Adrenal gland (tissue), 12 donors: ENCODE measurements around the gene TRIM73. TPM values are rescaled to one million over a fixed set of nuclear protein-coding genes. Genes with fewer than 3 reads are reported as not detected.
A peak's percentile ranks its signal among the peaks of the same experiment; 100 is the strongest.
"Not testable (repeated sequence)": the region's sequence is repeated elsewhere in the genome, so short reads cannot be mapped to it uniquely, and the experiment has no call there.

Experiments used
- DNase-seq, 7 donors: peaks; one replicate each; pipeline ENCODE4 v3.0.0-alpha.2; 2019 to 2020
- H3K27ac ChIP-seq, 5 donors: fragments of 200-600 bp; sonication (generic) in 4 of 5; 1 replicate in 3 of 5; 2 replicates in 2 of 5; pipeline versions ENCODE4 v1.5.1 to v1.8.0; 2016 to 2020; ENCODE audit warnings: mild to moderate bottlenecking in 1 of 5
- H3K27me3 ChIP-seq: fragments of 200-600 bp; 2 replicates; pipeline ENCODE4 v1.8.0; 2021
- H3K36me3 ChIP-seq, 2 donors: fragments of 200-600 bp; replicated peaks in 1 of 2; 1 replicate in 1 of 2; 2 replicates in 1 of 2; pipeline versions ENCODE4 v1.5.1 to v1.8.0; 2018 to 2022
- H3K4me1 ChIP-seq, 2 donors: fragments of 200-600 bp; replicated peaks in 1 of 2; 1 replicate in 1 of 2; 2 replicates in 1 of 2; pipeline versions ENCODE4 v1.5.1 to v1.8.0; 2018 to 2021
- H3K4me3 ChIP-seq, 4 donors: fragments of 200-600 bp; sonication (generic) in 3 of 4; one replicate each; pipeline ENCODE4 v1.5.1; 2016 to 2018
- H3K9me3 ChIP-seq, 3 donors: fragments of 200-600 bp; sonication (generic) in 1 of 3; replicated peaks in 1 of 3; 1 replicate in 2 of 3; 2 replicates in 1 of 3; pipeline versions ENCODE4 v1.5.1 to v1.8.0; 2016 to 2021
- CTCF ChIP-seq, 6 experiments: fragments of 450-650 bp in 4 of 6; fragments of 200-600 bp in 2 of 6; sonication (generic) in 1 of 6; IDR thresholded peaks; 1 replicate in 5 of 6; 2 replicates in 1 of 6; pipeline versions ENCODE4 v1.5.1 to v1.8.0; 2016 to 2021; ENCODE audit warnings: antibody characterized with exemption in 6 of 6, mild to moderate bottlenecking in 2 of 6, moderate library complexity in 1 of 6
- POLR2A ChIP-seq, 2 donors: fragments of 450-650 bp; IDR thresholded peaks; one replicate each; pipeline ENCODE4 v1.6.1; 2017; ENCODE audit warnings: antibody characterized with exemption in 2 of 2, mild to moderate bottlenecking in 2 of 2, moderate library complexity in 1 of 2
- WGBS, 4 donors: extraction: QIAGEN DNeasy Blood & Tissue Kit in 2 of 4; methylation state at CpG; one replicate each; pipeline versions ENCODE4 v1.1.5 to v1.1.7; 2013 to 2017; 5-methylcytosine and 5-hydroxymethylcytosine counted together
- intact Hi-C, 2 donors: fragments of 100-400 bp; cut with DNase I; formaldehyde crosslinking; loops; one replicate each; pipeline versions ENCODE4 v1.14.1 to v1.15.0; 2022 to 2023
- polyA plus RNA-seq, 3 donors: library from polyadenylated mRNA; stranded (reverse); fragments of 200-250 nt in 2 of 3; fragments of 350-450 nt in 1 of 3; fragmentation: Illumina TruSeq in 1 of 3; extraction: RNeasy Lipid Tissue Mini Kit (QIAGEN cat#74804) in 1 of 3; gene quantifications; one replicate each; pipeline ENCODE4 v1.2.3, GENCODE V29; 2013 to 2014
- total RNA-seq, 9 donors: library from RNA; depleted of rRNA in 4 of 9; stranded (reverse); fragments of >200 nt in 4 of 9; fragments of 120-200 nt in 1 of 9; fragmentation: NEBNext Ultra II Directional in 1 of 9; extraction: Animal tissue kit (Norgen Biotek cat#: 25700) in 1 of 9; gene quantifications; one replicate each; pipeline versions ENCODE4 v1.1.0 to v1.2.4, GENCODE V29; 2013 to 2023
- donor health status: healthy with polysubstance abuse.
- donor health status: Bipolar disorder and iron deficiency.
- donor health status: DM: yes; HTN: yes; CAD: no.
- donor health status: DM: no; HTN: no; CAD: no.
- donor health status: DM: no; HTN: no; CAD: no.
- donor health status: DM: yes; HTN: yes; CAD: no.

The TRIM73 gene
- total and polyA plus RNA-seq, 12 donors, result 0.13 to 22.6 (median 7.2) TPM

DNA sequence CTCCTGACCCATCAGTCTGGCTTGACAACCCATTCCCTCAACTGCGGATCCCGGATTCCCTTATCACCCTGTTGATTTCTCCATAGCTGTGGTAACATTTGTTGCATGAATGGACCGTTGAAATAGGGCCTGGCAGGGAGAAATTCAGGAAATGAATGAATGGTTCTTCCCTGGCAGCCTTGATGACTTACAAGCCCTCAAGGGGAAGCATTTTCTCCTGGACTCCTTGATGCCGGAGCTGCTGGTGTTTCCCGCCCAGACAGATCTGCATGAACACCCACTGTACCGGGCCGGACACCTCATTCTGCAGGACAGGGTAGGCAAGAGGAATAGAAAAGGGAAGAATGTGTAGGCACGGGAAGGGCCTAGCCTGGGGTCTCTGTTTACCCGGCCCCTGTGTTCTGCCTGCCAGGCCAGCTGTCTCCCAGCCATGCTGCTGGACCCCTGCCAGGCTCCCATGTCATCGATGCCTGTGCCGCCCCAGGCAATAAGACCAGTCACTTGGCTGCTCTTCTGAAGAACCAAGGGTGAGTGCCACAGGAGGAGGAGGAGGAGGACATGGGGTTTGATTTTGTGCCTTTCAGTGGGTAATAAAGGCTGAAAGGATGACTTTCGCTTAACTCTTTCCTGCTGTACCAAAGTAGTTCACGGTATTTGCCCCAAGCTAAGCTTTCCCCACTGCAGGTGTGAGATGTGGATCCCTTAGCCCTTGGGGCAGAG, 19.4 kb downstream of the TRIM73 start:
- WGBS, 4 donors, result 44 to 53% (median 45%) methylated on average over 5 to 11 of the region's 13 CpGs

GRCh38 chr7:75415428-75415817, 20.0 kb downstream of the TRIM73 start:
- WGBS, 4 donors, result 43 to 75% (median 64%) methylated on average over 1 to 11 of the region's 11 CpGs
- H3K36me3 ChIP-seq, H3K4me3 ChIP-seq, H3K27me3 ChIP-seq, H3K9me3 ChIP-seq, intact Hi-C loops, H3K4me1 ChIP-seq: not testable (repeated sequence)
- H3K27ac ChIP-seq, result peak overlapping the region in 1 of 5 donors; percentile 55
- DNase-seq, result peak in 1 of 7 donors; percentile 40

More for the DNA sequence above, 19.4 kb downstream of the TRIM73 start:
- peak; percentile 51 to 81 (median 71) for DNase-seq
- TF ChIP-seq POLR2A (IDR thresholded peaks at IDR 0.05), result peak in 1 of 2 donors; percentile 41
- peak overlapping the region in 1 of 5 donors; percentile 55 for H3K27ac ChIP-seq
- H3K4me1 ChIP-seq, H3K36me3 ChIP-seq, H3K9me3 ChIP-seq, H3K27me3 ChIP-seq, intact Hi-C loops, H3K4me3 ChIP-seq: not testable (repeated sequence)

DNA sequence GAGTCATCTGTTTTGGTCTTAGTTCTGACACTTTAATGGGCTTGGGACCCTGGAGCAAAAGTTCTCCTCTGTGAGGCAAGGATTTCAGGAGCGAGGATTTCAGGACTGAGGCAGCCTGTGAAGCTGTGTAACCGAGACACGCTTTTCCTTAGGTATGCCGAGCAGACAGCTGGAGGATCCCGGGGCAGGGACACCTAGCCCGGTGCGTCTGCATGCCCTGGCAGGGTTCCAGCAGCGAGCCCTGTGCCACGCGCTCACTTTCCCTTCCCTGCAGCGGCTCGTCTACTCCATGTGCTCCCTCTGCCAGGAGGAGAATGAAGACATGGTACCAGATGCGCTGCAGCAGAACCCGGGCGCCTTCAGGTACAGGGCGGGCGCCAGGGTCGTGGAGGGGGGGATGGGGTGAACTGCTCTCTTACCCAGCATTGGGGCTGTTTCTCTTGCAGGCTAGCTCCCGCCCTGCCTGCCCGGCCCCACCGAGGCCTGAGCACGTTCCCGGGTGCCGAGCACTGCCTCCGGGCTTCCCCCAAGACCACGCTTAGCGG, 20.5 kb downstream of the TRIM73 start:
- H3K36me3 ChIP-seq, intact Hi-C loops, H3K9me3 ChIP-seq, H3K4me1 ChIP-seq, H3K27ac ChIP-seq, H3K4me3 ChIP-seq, H3K27me3 ChIP-seq: not testable (repeated sequence)
- WGBS, 4 donors, result 71 to 92% (median 85%) methylated on average over 4 to 19 of the region's 27 CpGs
- DNase-seq, result peak in 1 of 7 donors; percentile 30

- H3K4me1 ChIP-seq, H3K27ac ChIP-seq, H3K9me3 ChIP-seq, intact Hi-C loops, H3K4me3 ChIP-seq, H3K27me3 ChIP-seq: not testable (repeated sequence)
- WGBS, 4 donors, result 87 to 99% (median 92%) methylated on average over 3 to 9 of the region's 9 CpGs
- H3K36me3 ChIP-seq, result peaks cover 0 to 15% of the 10 kb centered on the region in 2 donors
- DNase-seq, result peak in 1 of 7 donors; percentile 48
These were observed 21.4 kb downstream of the TRIM73 start for GRCh38 chr7:75416787-75417186.

GRCh38 chr7:75418292-75418858, 22.9 kb downstream of the TRIM73 start:
- H3K9me3 ChIP-seq, H3K27me3 ChIP-seq, H3K27ac ChIP-seq, intact Hi-C loops, H3K4me1 ChIP-seq, H3K4me3 ChIP-seq: not testable (repeated sequence)
- 92 to 100% (median 96%) methylated on average over 8 to 15 of the region's 20 CpGs; no CpG with 5 or more reads in 1 of the 4 donors for WGBS, 4 donors
- TF ChIP-seq CTCF (IDR thresholded peaks at IDR 0.05), result peak in 1 of 6 experiments; percentile 14
- DNase-seq, result peak in 1 of 7 donors; percentile 40
- H3K36me3 ChIP-seq, result peaks cover 0 to 16% of the 10 kb centered on the region in 2 donors

DNA sequence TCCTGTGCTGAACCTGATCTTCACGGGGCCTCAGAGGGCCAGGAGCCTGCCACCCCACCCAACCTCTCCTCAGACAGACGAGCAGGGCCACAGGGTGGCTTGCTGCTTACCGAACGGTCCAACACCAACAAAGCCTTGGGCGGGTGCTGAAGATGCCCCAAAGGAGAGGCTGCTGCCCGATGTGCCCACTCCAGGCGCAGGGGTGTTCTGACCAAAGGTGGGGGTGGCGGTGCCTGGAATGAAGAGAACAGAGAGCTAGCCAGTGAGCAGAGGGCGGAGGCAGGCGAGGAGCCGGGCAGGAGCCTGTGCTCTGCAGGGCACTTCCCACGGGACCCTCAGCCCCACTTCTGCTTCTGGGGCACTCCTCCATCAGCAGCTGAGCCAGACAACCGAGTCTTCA, 23.8 kb downstream of the TRIM73 start:
- H3K27me3 ChIP-seq, H3K4me1 ChIP-seq, H3K4me3 ChIP-seq, H3K27ac ChIP-seq, H3K9me3 ChIP-seq, intact Hi-C loops: not testable (repeated sequence)
- 81 to 88% methylated on average over 11 to 12 of the region's 13 CpGs; no CpG with 5 or more reads in 2 of the 4 donors for WGBS, 4 donors
- peak in 1 of 7 donors; percentile 47 for DNase-seq
- peaks cover 0 to 22% of the 10 kb centered on the region in 2 donors for H3K36me3 ChIP-seq

DNA sequence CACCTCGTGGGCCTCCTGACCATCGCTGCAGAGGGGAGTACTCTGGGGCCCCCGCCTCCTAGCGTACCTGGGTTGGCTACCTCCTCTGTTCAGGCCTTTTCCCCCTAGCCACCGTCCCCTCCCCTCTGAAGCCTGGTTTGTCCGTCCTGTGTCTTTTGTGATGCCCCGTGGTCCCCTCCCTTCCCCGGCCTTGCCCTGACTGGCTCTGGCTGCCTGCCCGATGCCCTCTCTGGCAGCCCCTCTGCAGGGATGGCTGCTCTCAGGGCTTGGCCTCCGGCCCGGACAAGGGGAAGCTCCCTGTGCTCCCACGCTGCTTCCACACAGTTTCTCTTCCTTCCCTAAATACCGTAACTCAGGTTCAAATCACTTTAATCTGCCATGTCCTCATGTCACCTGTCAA, 24.3 kb downstream of the TRIM73 start:
- H3K4me1 ChIP-seq, intact Hi-C loops, H3K4me3 ChIP-seq, H3K27me3 ChIP-seq, H3K27ac ChIP-seq, H3K9me3 ChIP-seq: not testable (repeated sequence)
- peak; percentile 55 to 83 (median 73) for DNase-seq
- WGBS, 4 donors, result 23 to 42% (median 27%) methylated on average over 5 to 10 of the region's 13 CpGs
- peaks cover 0 to 27% of the 10 kb centered on the region in 2 donors for H3K36me3 ChIP-seq

DNA sequence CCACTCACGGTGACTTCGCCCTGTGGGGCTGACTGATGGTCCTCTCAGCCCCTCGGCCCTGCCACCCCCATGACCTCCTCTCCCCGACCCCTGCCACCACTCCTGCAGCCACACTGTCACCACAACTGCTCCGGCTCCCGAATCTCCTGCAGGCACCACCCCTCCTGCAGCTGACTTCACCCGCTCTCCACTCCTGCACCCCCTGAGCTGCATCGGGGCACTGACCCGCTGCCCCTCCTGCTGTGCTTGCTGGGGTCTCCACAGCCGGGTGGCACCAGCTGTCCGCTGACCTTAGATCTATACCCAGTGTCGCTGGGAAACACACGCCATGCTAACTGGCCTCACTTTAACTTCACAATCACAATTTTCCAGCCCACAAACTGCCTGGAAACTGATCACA, 24.7 kb downstream of the TRIM73 start:
- H3K4me3 ChIP-seq, H3K9me3 ChIP-seq, H3K4me1 ChIP-seq, intact Hi-C loops, DNase-seq, H3K27ac ChIP-seq, H3K27me3 ChIP-seq: not testable (repeated sequence)
- H3K36me3 ChIP-seq, result peaks cover 0 to 27% of the 10 kb centered on the region in 2 donors
- WGBS, 4 donors, result 76 to 86% (median 83%) methylated on average over 6 to 10 of the region's 13 CpGs

GRCh38 chr7:75421798-75422710, 26.6 kb downstream of the TRIM73 start:
- not testable (repeated sequence) for H3K27me3 ChIP-seq, DNase-seq

More at GRCh38 chr7:75421798-75422710, 26.6 kb downstream of the TRIM73 start:
- H3K9me3 ChIP-seq, H3K4me3 ChIP-seq, intact Hi-C loops, H3K27ac ChIP-seq, H3K4me1 ChIP-seq: not testable (repeated sequence)
- H3K36me3 ChIP-seq, result peaks cover 0 to 20% of the 10 kb centered on the region in 2 donors
- WGBS, 4 donors, result 92 to 96% (median 95%) methylated on average over 22 to 29 of the region's 50 CpGs
